ENCODE data around the gene RPS2.
A peak's percentile ranks its signal among the peaks of the same experiment; 100 is the strongest.
"Not testable (repeated sequence)": the region's sequence is repeated elsewhere in the genome, so short reads cannot be mapped to it uniquely, and the experiment has no call there.

The RPS2 gene

DNA sequence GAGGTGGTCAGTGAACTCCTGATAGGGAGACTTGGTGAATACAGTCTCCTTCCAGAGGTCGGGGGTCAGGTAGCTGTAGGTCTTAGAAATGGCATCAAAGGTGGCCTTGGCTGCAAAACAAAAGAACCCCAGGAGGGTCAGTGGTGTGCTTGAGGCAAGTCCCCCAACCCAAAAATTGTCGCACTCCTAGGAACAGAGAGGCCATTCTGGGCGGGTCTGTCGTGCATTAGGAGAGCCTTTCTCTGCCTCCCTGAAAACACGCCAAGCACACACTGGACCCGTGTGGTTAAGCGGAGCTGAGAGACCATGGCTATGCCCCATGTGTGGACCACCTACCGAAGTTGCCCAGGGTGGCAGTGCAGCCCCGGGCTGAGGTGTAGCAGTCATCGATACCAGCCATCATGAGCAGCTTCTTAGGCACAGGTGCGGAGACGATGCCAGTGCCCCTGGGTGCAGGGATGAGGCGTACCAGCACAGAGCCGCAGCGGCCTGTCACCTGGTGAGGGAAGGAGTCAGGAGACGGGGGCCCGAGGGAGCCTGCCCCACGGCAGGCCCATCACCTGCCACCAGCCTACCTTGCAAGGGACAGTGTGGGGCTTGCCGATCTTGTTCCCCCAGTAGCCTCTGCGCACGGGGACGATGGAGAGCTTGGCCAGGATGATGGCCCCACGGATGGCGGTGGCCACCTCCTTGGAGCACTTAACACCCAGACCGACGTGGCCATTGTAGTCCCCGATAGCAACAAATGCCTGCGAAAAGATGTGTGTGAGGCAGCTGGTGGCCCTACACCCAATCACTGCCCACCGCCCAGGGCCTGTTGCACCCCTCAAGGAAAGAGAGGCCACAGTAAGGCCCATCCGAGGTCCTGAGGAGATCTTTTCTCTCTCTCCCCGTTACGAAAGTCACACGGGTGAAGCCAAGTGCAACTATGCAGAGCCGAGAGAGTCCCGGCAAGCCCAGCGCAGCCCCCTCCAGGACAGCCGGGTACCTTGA lies 2.2 kb downstream of the RPS2 start:
- not testable (repeated sequence) for DNase-seq

DNA sequence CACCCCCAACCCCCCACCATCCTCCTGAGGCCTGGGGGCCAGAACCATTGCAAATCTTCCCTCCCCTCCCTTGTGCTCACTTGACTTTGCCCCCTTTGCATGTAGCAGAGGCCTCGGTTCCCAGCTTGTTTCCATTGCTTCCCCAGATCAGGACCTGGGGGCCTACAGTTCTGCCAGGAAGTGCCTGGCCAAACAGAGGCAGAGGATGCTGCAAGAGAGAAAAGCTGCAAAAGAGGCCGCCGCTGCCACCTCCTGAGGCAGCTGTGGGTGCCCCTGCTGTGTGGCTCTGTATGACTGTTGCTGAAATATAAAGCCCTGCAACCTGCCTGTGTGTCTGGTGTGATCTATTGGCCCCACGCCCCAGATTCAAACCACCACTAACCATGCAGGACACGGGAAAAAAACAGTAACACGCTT lies 3.0 kb downstream of the RPS2 start:
- no peak for DNase-seq

DNA sequence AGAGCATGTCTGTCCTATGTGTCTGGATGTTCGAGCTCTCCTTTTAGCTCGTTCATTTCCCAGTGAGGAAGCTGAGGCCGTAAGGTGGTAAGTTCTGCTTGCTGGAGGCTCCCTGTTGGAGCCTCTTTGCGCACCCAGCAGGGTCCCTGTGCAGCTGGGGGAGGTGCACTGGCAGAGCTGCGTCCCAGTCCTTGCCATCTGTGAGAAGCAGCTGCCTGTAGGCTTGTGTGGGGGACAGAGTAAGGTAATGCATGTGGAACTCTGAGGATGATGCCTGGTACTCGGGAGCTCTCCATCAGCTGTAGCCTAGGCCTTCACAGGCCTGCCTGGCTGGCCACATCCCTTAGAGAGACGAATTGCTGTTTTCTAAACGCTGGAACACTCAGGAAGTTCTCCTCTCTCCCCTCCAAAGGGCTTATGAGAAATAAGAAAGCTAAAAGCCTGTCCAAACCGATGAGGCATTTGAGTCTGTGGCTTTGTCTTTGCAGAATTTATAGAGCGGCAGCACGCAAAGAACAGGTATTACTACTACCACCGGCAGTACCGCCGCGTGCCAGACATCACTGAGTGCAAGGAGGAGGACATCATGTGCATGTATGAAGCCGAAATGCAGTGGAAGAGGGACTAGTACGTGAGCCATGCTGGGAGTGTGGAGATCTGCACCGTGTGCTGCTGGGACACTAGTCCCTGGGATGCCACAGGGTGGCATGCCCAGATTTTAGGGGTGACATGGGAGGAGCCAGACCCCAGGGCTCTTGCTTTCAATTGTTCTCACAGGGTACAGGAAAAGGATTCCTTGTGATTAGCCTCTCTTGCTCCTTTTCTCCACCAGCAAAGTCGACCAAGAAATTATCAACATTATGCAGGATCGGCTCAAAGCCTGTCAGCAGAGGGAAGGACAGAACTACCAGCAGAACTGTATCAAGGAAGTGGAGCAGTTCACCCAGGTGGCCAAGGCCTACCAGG lies 3.7 kb downstream of the RPS2 start:
- peak; percentile 43 for DNase-seq

DNA sequence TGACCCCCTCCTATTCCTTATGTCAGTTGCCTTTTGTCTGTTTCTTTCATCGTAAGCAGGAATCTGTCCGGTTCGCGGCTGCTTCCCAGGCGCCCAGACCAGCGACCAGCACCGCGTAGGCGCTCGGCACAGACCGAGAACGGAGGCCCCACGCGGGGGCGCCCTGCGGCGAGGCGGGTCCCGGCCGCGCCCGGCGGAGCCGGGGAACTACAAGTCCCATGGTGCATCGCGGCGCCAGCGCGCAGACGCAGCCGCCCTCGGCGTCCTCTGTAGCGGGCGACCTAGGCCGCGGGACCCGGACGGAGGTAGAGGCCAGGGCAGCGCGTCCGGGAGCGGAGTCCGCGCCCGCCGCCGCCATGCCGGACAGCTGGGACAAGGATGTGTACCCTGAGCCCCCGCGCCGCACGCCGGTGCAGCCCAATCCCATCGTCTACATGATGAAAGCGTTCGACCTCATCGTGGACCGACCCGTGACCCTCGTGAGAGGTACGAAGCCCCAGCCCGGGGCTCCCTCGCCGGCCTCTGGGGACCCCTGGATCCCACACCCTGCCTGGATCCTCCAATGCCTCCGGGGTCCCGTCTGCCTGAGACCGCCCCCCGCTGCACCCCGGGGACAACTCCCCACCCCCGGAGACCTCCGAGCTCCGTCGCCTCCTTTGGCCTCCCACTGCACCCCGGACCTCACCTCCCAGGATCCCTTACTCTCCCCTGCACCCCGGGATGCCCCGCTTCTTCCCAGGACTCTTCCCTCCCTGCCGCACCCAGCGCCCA lies 5.2 kb downstream of the RPS2 start, which contains the start of gene NDUFB10:
Gene NDUFB10 (plus strand): TSS at position 270 of the 771 bp plus-strand sequence. CDS start 87 bp downstream, at position 357.
- DNase-seq: peak; percentile 88

GRCh38 chr16:1958715-1959268 lies 5.8 kb downstream of the RPS2 start:
- no peak for DNase-seq

DNA sequence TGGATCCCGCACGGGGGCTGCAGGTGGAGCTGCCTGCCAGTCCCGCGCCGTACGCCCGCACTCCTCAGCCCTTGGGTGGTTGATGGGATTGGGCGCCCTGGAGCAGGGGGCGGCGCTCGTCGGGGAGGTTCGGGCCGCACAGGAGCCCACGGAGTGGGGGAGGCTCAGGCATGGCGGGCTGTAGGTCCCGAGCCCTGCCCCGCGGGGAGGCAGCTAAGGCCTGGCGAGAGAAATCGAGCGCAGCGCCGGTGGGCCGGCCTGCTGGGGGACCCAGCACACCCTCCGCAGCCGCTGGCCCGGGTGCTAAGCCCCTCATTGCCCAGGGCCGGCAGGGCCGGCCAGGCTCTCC lies 6.5 kb downstream of the RPS2 start:
- DNase-seq: not testable (repeated sequence)

DNA sequence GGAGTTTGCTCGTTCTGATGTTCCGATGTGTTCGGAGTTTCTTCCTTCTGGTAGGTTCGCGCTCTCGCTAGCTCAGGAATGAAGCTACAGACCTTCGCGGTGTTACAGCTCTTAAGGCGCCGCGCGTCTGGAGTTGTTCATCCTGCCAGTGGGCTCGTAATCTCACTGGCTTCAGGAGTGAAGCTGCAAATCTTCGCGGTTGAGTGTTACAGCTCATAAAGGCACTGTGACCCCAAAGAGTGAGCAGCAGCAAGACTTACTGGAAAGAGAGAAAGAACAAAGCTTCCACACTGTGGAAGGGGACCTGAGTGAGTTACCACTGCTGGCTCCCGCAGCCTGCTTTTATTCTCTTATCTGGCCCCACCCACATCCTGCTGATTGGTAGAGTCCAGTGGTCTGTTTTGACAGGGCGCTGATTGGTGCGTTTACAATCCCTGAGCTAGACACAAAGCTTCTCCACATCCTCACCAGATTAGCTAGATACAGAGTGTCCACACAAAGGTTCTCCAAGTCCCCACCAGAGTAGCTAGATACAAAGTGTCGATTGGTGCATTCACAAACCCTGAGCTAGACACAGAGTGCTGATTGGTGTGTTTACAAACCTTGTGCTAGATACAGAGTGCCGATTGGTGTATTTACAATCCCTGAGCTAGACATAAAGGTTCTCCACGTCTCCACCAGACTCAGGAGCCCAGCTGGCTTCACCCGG lies 7.0 kb downstream of the RPS2 start:
- DNase-seq: not testable (repeated sequence)

DNA sequence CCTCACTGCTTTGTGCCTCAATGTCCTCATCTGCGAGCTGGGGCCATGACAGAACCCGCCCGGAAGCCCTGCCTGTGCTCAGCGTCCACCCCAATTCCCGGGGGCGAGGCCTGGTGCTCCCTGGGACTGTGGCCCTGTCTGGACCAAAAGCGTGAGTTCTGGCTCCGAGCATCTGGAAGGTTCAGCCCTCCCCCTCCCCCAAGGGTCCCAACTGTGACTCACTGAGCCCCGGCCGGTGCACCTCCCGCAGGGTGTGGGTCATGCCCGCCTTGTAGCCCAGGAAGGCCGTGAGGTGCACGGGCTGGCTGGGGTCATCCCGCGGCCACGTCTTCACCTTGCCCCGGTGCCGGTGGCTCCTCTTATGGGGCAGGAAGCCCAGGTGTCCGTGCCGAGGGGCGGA lies 10.9 kb downstream of the RPS2 start:
- DNase-seq: no peak

DNA sequence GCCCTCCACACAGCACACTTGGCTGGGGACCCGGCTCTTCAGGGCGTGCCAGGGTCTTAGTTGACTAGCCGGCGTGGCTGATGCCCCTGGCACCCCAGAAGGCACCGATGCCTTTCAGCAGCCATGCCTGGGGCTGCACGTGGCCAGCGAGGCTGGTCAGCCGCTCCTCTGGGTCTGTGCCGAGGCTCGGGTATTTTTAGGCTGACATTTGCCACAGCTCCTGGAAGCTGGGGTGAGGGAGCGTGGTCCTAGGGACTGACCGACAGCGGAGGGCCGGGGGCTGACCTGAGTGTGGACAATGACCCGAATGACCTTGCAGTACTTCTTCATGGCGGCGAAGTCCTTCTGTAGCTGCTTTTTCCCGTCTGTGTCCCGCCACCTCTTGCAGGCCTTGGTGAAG lies 14.1 kb downstream of the RPS2 start:
- DNase-seq: no peak

GRCh38 chr16:1950047-1950446 lies 14.6 kb downstream of the RPS2 start:
- DNase-seq: no peak

- no peak for DNase-seq
These were observed 15.1 kb downstream of the RPS2 start for GRCh38 chr16:1949507-1949906.

GRCh38 chr16:1947369-1947670 lies 17.3 kb downstream of the RPS2 start:
- no peak for DNase-seq

DNA sequence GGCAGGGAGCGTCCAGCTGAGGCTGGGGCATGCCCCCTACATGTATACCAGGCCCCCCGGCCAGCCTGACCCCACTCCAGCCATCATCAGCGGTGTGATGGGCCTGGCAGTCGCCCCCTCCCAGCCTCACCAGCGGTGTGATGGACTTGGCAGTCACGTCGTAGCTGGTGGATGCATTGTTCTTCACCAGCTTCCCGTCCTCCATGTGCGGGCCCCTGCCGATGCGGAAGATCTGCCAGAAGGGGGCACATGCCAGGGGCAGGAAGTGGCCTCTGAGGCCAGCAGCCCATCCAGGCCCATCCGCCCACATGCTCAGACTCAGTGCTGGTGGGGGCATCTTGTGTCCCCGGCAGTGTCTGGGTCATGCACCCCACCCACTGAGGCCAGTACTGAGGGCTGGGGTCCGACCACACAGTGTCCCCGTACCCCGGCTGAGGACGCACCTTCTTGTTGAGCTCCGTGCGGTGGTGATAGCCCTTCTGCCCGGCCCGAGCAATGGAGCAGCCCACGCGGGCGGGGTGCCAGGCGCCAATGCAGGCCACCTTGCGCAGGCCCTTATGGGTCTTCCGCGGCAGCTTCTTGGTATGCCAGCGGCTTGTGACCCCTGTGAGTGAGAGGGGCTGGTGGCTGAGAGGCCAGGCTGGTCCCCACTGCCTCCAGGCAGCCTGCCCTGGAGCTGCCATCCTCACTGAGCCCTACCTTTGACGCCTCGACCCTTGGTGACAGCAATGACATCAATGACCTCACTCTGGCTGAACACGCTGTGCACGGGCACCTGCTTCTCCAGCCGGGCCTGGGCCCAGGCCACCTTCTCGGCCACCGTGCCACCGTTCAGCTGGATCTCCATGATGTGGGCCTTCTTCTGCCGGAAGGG lies 17.9 kb downstream of the RPS2 start:
- DNase-seq: no peak

DNA sequence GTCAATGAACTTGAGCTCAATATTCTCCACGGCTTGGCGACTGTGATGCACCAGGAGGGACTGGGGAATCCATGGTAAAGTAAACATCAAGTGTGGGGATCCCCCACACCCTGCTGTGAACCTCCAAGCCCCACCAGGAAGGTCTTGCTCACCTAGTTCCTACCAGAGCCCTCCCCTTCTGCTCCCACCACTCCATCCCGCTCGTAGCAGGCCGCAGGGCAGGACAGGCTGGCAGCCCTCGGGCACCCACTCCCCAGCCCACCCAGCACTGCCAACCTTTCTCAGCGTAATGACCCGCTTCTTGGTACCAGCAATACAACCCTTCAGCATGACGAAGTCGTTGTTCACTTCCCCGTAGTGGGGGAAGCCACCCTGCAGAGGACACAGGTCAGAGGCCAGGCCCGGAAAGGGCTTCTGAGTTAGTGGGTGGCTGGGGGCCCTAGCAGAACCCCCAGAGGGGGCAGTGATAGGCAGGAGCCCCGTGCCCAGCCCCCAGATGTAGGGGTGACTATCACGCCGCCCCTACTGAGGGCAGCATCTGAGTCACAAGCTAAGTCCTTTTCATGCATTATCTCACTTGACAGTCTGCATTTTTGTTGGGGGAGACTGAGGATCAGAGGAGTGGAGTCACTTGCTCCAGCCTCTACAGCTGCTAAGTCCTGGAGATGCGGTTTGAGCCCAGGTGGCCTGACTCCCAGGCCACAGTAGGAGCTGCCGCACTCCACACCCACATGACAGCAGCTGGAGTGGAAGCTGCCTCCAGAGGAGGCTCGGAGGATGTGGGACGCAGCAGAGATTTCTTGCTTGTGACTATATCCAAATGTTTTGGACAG lies 18.9 kb downstream of the RPS2 start:
- no peak for DNase-seq

DNA sequence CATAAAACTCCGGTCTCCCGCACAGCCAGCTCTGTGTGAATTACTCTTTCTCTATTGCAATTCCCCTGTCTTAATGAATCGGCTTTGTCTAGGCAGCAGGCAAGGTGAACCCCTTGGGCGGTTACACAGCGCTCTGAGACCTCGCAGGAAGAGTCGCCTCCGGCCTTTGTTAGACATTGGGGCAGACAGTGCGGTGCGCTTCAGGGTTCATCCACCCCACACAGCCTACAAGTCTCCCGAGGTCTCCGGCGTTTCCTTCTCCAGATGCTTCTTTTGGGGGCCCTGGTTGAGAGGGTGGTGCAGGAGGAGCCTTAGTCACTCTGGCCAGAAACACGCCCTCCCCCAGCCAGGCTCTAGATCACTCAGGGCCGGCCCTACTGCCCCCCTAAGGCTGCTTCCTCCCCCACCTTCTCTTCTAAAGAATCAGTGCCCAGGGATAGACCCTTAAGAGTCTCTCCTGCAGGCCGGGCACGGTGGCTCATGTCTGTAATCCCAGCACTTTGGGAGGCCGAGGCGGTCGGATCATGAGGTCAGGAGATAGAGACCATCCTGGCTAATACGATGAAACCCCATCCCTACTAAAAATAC lies 19.9 kb downstream of the RPS2 start:
- DNase-seq: no peak

DNA sequence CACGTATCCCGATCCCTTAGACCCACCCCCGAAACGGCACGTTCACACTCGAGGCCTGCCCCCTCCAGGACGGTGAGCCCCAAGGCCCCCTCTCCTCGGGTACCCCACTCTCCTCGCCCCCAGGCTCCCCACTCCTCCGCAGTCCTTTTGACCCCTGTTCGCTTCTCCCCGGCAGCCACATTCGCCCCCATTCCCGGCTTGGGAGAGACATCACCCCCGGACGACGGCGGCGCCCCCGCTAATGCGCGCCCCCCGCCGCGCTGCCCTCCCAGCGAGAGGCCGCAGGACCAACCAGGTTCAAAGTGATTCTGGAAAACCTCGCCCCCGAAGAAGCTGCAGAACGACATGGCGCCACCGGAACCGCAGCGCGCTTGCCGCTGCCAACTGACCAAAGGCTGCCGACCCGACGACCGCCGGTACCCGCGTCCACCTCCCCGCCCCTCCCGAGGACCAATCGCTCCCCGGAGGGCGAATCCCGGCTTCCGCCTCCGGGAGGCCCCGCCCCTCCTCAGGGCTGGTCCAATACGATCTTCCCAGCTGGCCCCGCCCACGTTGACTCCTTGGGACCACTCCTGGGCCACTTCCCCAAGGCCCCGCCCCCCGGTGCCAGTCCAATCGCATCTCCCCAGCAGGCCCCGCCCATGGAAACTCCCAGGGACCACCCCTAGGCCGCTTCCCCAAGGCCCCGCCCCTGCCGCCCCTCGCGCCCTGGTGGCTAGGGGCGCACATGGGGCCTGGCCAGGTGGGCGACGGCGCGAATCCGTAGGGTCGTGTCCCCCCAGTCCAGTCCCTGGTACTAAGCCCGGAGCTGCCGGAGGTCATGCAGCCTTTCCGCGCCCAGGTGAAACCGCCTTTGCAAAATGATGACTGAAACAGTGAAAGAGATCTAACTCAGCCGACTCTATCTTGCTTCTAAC lies 21.6 kb downstream of the RPS2 start, which contains the start of gene MSRB1:
Gene MSRB1 (minus strand): TSS at position 390 of the 917 bp plus-strand sequence. CDS start 43 bp downstream, at position 347.
- peak; percentile 99 for DNase-seq

GRCh38 chr16:1942047-1942809 lies 22.4 kb downstream of the RPS2 start:
- no peak for DNase-seq
